HG02763 (cell line): Measurements from ENCODE around the gene SFXN2.
"Not testable (repeated sequence)": the region's sequence is repeated elsewhere in the genome, so short reads cannot be mapped to it uniquely, and the experiment has no call there.

ENCODE experiments used
- ATAC-seq: cut with Tn5 transposase; IDR thresholded peaks from one replicate; pipeline ENCODE4 v1.9.1; 2021; ENCODE audit warnings: mild to moderate bottlenecking, moderate library complexity; ENCODE audit not compliant: unreplicated experiment

SFXN2 gene

GRCh38 chr10:102718220-102718619 is 3.8 kb downstream of the SFXN2 start:
- ATAC-seq, result no peak

GRCh38 chr10:102720337-102720736 is 5.9 kb downstream of the SFXN2 start:
- ATAC-seq, result no peak

- no peak for ATAC-seq
These were observed 6.4 kb downstream of the SFXN2 start for GRCh38 chr10:102720775-102721301.

- no peak for ATAC-seq
These were observed 7.5 kb downstream of the SFXN2 start for GRCh38 chr10:102721954-102722353.

GRCh38 chr10:102723989-102724388 is 9.6 kb downstream of the SFXN2 start:
- ATAC-seq, result no peak

- no peak for ATAC-seq
These were observed 11.8 kb downstream of the SFXN2 start for GRCh38 chr10:102726274-102726673.

- ATAC-seq, result no peak
These were observed 12.8 kb downstream of the SFXN2 start for GRCh38 chr10:102727037-102727818.

- ATAC-seq, result no peak
These were observed 14.9 kb downstream of the SFXN2 start for GRCh38 chr10:102729029-102730026.

- no peak for ATAC-seq
These were observed 16.9 kb downstream of the SFXN2 start for GRCh38 chr10:102731222-102731800.

- no peak for ATAC-seq
These were observed 18.2 kb downstream of the SFXN2 start for GRCh38 chr10:102732661-102733060.

GRCh38 chr10:102735065-102735562 is 20.7 kb downstream of the SFXN2 start:
- ATAC-seq, result no peak

- ATAC-seq, result no peak
These were observed 24.3 kb downstream of the SFXN2 start for GRCh38 chr10:102738692-102739121.

GRCh38 chr10:102740229-102740628 is 25.8 kb downstream of the SFXN2 start:
- ATAC-seq, result no peak

- ATAC-seq, result no peak
These were observed 27.3 kb downstream of the SFXN2 start for GRCh38 chr10:102741726-102742237.

- ATAC-seq, result not testable (repeated sequence)
These were observed 27.9 kb downstream of the SFXN2 start for GRCh38 chr10:102742313-102742712.

GRCh38 chr10:102743078-102743587 is 28.7 kb downstream of the SFXN2 start:
- ATAC-seq, result no peak

- ATAC-seq, result peak; percentile 97
These were observed 29.3 kb downstream of the SFXN2 start, which contains the start of gene WBP1L for GRCh38 chr10:102743588-102744373. TSS of gene WBP1L (plus strand) at chr10:102743948. CDS start at chr10:102744054, 106 bp downstream.

GRCh38 chr10:102744374-102745051 is 30.1 kb downstream of the SFXN2 start:
- no peak for ATAC-seq

GRCh38 chr10:102745157-102745556 is 30.7 kb downstream of the SFXN2 start:
- no peak for ATAC-seq
